NCI-H187 (cell line): ENCODE data around the gene SKAP1.
"Not testable (repeated sequence)": the region's sequence is repeated elsewhere in the genome, so short reads cannot be mapped to it uniquely, and the experiment has no call there.

Source experiments
- DNase-seq, 2 experiments: peaks; one replicate each; lab custom pipeline; 2025; lab: John Stamatoyannopoulos, UW

SKAP1 gene

GRCh38 chr17:48412841-48413240 lies 17.2 kb downstream of the SKAP1 start:
- no peak for DNase-seq

DNA sequence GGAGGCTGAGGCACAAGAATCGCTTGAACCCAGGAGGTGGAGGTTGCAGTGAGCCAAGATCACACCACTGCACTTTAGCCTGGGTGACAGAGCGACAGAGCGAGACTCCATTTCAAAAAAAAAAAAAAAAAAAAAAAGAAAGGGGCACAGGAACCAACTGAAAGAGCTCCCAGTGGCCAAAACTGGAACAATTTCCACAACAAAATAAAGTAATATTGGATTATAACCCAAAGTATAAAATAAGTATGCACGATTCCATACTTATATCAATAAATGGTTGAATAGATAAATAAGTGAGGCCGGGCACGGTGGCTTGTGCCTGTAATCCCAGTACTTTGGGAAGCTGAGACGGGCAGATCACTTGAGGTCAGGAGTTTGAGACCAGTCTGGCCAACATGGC lies 19.2 kb downstream of the SKAP1 start:
- DNase-seq: not testable (repeated sequence)

GRCh38 chr17:48409607-48410006 lies 20.4 kb downstream of the SKAP1 start:
- DNase-seq: no peak

- no peak for DNase-seq
These were observed 23.0 kb downstream of the SKAP1 start for GRCh38 chr17:48406936-48407567.

- no peak for DNase-seq
These were observed 35.2 kb downstream of the SKAP1 start for GRCh38 chr17:48394821-48395220.

DNA sequence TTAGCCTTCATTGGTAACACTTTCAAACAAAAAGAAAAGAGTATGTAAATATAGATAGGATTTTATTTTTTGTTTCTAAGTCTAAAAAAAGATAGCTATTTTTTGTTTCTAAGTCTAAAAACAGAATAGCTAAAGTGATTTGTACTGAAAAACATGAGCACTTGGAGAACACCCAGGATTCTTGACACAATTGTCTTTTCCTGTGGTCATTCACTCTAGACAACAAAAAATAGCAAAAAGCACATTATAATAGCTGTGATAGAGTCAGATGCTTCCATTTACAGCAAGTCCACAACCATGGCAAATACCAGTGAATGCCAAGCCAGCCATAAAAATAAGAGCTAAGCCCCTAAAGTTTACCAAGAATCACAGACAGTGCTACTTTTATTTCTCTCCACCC lies 36.7 kb downstream of the SKAP1 start:
- no peak for DNase-seq

DNA sequence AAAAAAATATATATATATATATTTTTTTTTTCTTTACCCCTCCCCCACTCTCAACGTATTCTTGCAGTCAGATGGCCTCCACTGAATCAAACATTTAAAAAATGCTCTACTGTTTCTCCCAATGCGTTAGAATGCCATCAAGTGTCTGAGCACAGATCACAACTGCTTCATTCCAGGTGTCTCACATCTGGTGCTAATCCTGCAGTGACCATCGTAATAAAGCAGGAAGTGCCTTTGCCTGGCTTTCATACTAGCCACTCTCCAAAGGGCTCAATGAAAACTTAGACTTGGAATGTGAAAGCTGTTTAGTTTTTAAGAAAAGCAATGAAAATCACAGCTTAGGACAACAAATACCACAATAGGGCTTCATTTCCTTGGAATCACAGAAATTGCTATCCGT lies 37.2 kb downstream of the SKAP1 start:
- no peak for DNase-seq

GRCh38 chr17:48391444-48391843 lies 38.6 kb downstream of the SKAP1 start:
- DNase-seq: no peak

- DNase-seq: no peak
These were observed 40.1 kb downstream of the SKAP1 start for GRCh38 chr17:48389903-48390302.

- no peak for DNase-seq
These were observed 40.9 kb downstream of the SKAP1 start for GRCh38 chr17:48388955-48389743.

DNA sequence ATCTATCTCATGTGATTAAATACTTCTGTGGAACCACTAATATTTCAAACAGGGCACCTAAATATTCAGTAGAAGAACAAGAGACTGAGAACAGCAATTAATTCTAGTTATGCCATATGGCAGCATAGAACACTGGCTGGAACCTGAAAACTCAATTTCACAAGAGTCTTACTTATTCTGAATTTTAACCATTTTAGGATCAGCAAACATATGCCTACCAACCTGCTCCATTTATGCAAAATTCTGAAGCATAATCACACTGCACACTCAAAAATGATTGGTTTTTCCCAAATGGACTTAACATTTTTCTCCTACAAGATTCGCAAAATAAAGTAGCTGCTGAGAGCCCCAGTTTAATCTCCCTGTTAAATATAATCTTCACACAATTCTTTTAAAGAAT lies 43.2 kb downstream of the SKAP1 start:
- DNase-seq: no peak

DNA sequence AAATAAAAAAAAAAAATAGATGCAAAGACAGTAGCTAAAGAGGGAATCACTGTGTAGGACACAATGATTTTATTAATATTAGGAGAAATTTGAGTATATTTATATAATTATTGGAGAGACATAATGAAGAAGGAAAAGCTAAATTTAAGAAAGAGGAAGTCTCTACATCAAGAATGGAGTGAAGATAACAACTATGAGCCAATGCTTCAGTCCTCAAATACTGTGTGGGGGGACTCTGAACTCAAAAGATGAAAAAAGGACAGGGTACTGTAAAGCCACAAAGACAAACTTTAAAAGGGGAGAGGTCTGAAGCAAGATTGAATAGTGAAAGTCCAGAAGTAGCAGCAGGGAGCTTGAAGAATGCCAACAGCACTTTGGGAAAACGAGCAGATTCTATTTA lies 44.7 kb downstream of the SKAP1 start:
- DNase-seq: no peak

- no peak for DNase-seq
These were observed 45.9 kb downstream of the SKAP1 start for GRCh38 chr17:48384164-48384563.

GRCh38 chr17:48382989-48383388 lies 47.0 kb downstream of the SKAP1 start:
- no peak for DNase-seq

GRCh38 chr17:48378708-48379392 lies 51.2 kb downstream of the SKAP1 start:
- DNase-seq: no peak

- DNase-seq: no peak
These were observed 51.8 kb downstream of the SKAP1 start for GRCh38 chr17:48378238-48378637.

GRCh38 chr17:48376682-48377325 lies 53.2 kb downstream of the SKAP1 start:
- no peak for DNase-seq

DNA sequence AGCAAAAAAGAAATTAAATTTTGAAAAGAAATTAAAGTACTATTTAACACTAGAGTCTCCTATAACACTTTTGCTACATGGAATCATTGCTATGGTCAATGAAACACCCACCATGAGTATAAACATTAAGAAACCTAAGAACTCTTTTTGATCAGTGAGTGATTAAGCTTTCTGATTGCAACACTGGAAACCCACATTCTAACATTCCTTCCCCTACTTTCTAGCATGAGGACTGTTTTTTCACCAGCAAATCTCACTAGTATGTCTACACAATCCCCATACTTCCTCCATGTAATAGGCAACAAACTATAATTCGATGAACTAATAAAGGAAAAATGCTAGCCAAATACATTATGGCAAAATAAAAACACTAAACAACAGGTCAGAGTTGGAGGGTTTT lies 54.7 kb downstream of the SKAP1 start:
- no peak for DNase-seq

GRCh38 chr17:48374650-48375230 lies 55.3 kb downstream of the SKAP1 start:
- DNase-seq: no peak

DNA sequence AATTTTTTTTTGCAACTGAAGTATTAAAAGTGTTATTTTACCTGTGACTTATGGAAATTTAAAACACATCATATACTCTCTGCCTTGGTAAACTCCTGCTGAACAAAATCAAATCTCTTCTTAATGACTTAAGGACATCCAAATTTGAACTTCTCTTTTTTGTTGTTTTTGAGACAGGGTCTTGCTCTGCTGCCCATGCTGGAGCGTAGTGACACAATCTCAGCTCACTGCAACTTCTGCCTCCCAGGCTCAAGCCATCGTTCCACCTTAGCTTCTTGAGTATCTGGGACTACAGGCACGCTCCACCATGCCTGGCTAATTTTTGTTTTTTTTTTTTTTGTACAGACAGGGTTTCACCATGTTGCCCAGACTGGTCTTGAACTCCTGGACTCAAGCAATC lies 56.1 kb downstream of the SKAP1 start:
- DNase-seq: no peak

DNA sequence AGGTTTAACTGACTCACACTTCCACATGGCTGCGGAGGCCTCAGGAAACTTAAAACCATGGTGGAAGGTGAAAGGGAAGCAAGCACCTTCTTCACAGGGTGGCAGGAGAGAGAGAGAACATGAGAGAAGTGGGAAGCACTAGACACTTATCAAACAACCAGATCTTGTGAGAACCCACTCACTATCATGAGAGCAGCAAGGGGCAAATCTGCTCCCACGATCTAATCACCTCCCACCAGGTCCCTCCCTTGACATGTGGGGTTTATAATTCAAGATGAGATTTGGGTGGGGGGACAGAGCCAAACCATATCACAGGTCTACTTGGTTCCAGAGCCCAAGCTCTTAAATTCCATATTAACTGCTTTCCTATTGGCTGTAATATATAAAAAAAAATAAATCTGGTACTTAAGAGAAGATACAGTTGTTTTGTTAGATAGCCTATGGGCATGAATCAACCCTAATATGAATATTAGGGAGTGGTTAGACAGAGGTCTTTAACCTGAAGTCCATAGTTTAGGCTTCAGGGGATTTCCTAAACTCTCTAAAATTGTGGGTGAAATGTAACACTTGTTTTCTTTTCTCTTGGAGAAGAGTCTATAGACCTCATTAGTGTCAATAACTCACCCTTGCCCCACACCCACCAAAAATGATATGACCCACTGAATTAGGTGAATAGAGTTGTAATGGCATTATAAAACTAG lies 56.7 kb downstream of the SKAP1 start:
- no peak for DNase-seq

- DNase-seq: not testable (repeated sequence)
These were observed 61.0 kb downstream of the SKAP1 start for GRCh38 chr17:48368967-48369366.
